Skin of body (tissue), 3 donors: Measurements from ENCODE around the gene BASP1. TPM values are rescaled to one million over a fixed set of nuclear protein-coding genes. Genes with fewer than 3 reads are reported as not detected.
"Not testable (repeated sequence)": the region's sequence is repeated elsewhere in the genome, so short reads cannot be mapped to it uniquely, and the experiment has no call there.

Experiments used
- DNase-seq: peaks from one replicate; lab custom pipeline; 2025; lab: John Stamatoyannopoulos, UW
- small RNA-seq: library from RNA; depleted of rRNA; stranded (forward); fragments of <200 nt; gene quantifications from one replicate; pipeline ENCODE3, GENCODE V24; 2014; ENCODE audit warnings: low replicate concordance
- total RNA-seq: library from RNA; depleted of rRNA; stranded (reverse); fragments of >200 nt; gene quantifications from one replicate; pipeline ENCODE4 v1.2.3, GENCODE V29; 2014

Gene BASP1
- total RNA-seq, 1 donor from 2014 or later: 36.1 TPM

DNA sequence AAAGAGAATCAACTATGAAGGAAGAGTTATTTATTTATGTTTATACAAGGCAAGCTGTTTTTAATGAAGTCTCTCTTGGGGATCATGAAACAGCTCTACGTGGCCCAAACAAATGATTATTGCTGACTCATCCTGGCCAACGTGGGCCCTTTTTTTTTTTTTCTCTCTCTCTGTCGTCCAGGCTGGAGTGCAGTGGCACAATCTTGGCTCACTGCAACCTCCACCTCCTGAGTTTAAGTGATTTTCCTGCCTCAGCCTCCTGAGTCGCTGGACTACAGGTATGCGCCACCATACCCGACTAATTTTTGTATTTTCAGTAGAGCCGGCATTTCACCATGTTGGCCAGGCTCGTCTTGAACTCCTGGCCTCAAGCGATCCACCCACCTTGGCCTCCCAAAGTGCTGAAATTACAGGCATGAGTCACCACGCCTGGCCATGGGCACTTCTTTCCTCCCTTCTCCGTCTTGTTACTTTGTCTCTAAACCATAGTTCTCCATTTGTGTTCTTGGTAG lies 98.3 kb downstream of the BASP1 start:
- DNase-seq: no peak

GRCh38 chr5:17316970-17317459 lies 99.6 kb downstream of the BASP1 start:
- no peak for DNase-seq

DNA sequence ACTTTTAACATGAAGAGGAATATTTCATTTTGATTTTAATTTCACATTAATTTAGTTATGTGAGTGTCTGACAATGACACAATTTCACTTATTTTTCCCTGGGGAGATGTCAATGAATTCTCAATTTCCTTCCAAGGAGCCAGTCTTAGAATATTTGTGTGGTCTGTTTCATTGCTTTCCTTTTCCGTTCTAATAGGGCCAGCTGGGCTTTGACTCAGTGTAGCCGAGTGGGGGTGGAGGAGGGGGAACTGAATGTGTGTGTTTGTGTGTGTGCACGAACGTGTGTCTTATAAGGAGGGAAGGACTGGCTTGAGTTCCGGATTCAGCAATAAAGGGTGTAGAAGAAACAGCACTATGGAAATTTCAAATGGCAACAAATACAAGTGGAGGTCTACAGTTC lies 100.0 kb downstream of the BASP1 start:
- DNase-seq: no peak

DNA sequence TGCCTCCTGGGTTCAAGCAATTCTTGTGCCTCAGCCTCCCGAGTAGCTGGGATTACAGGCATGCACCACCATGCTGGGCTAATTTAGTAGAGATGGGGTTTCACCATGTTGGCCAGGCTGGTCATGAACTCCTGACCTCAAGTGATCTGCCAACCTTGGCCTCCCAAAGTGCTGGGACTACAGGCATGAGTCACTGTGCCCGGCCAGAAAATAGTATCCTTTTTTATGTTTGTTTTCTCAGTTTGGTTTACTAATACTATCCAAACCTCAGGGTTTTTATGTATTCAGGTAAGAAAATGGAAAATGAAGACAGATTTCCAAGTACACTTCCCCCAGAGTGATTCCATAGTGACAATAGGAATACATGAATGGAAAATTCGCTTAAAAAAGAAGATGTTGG lies 101.7 kb downstream of the BASP1 start:
- not testable (repeated sequence) for DNase-seq

DNA sequence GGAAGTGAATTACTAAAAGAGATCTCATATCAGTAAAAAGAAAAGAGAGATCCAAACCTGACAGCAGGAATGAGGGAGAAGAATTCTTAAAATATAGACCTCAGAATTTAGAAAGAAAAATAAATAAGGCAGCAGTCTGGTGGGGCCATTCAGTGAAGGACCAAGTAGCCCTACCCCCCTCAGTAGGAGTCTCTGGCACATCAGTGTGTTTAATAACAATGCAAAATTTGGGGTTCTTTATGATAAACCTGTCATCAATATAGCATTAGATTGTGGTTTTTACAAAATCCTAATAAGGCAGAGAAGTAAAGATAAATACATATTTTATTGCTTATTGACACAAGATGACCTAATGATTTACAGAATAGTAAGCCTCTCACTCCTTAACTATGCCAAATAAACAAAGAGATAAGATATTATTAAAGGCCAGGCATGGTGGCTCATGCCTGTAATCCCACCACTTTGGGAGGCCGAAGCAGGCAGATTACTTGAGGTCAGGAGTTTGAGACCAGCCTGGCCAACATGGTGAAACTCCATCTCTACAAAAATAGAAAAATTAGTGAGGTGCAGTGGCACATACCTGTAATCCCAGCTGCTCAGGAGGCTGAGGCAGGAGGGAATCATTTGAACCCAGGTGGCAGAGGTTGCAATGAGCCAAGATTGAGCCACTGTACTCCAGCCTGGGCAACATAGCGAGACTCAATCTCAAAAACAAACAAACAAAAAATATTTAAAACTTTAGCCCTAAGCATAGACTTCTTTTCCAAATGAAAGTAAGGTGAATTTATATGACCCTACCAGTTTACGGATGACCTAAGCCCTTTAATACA lies 108.6 kb downstream of the BASP1 start:
- DNase-seq: no peak

Small RNA genes within 50 kb of the gene (small RNA-seq; reads per million reads assigned to genes)
- gene RNU6-1003P: not detected
